Measurements from ENCODE around the gene CAMTA1.
"Not testable (repeated sequence)": the region's sequence is repeated elsewhere in the genome, so short reads cannot be mapped to it uniquely, and the experiment has no call there.

CAMTA1 gene

DNA sequence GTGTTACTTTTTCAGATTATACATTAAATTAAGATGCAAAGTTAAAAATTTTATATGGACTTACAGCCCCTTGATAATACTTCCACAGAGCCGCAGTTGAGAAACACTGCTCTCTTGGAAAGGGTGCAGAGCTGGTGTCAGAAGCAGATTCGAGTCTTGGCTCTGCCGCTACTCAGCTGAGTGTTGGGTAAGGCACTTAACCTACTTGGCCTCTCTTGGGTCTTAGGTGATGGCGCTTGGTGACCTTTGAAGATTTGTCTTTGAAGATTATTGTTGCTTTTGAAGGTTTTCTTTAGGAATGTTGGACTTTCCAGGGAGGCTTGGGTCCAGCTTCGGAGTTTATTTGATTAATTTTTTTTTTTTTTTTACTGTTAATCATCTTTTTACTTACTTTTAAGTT, 48.5 kb downstream of the CAMTA1 start:
- ATAC-seq (ENCODE audit: low read depth) (no peak), DNase-seq (ENCODE audit: low spot score) (no peak)
- Histone ChIP-seq H3K4me1 (ENCODE audit: insufficient read depth, poor library complexity, severe bottlenecking) (no peaks in the 10 kb centered on the region), H3K27ac (ENCODE audit: poor library complexity, severe bottlenecking) (no peak overlapping the region), H3K9me3 (ENCODE audit: severe bottlenecking) (no peaks in the 10 kb centered on the region), H3K27me3 (ENCODE audit: insufficient read depth, poor library complexity, severe bottlenecking) (no peaks in the 10 kb centered on the region), H3K36me3 (ENCODE audit: low read depth) (no peaks in the 10 kb centered on the region), H3K4me3 (ENCODE audit: severe bottlenecking) (no peak overlapping the region)
- TF ChIP-seq, protein P1, sequence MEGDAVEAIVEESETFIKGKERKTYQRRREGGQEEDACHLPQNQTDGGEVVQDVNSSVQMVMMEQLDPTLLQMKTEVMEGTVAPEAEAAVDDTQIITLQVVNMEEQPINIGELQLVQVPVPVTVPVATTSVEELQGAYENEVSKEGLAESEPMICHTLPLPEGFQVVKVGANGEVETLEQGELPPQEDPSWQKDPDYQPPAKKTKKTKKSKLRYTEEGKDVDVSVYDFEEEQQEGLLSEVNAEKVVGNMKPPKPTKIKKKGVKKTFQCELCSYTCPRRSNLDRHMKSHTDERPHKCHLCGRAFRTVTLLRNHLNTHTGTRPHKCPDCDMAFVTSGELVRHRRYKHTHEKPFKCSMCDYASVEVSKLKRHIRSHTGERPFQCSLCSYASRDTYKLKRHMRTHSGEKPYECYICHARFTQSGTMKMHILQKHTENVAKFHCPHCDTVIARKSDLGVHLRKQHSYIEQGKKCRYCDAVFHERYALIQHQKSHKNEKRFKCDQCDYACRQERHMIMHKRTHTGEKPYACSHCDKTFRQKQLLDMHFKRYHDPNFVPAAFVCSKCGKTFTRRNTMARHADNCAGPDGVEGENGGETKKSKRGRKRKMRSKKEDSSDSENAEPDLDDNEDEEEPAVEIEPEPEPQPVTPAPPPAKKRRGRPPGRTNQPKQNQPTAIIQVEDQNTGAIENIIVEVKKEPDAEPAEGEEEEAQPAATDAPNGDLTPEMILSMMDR (IDR thresholded peaks at IDR 0.05; ENCODE audit: poor library complexity, severe bottlenecking): no peak

DNA sequence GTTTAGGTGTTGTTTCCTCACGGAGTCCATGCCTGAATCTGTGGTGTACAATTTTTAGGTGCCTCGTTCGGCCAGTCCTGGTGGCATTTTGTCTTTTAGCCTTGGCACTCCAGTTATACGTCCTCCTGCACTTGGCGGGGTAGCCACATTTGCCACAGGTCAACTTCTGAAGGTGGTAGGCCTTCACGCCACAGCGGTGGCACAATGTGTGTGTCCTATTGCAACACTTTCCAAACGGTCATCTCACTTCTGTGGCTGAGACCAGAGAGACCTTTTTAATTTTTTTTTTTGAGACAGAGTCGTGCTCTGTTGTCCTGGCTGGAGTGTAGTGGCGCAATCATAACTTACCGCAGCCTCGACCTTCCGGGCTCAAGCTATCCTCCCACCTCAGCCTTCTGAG, 49.1 kb downstream of the CAMTA1 start:
- Histone ChIP-seq H3K36me3 (ENCODE audit: low read depth) (no peaks in the 10 kb centered on the region), H3K9me3 (ENCODE audit: severe bottlenecking) (no peaks in the 10 kb centered on the region), H3K27ac (ENCODE audit: poor library complexity, severe bottlenecking) (no peak overlapping the region), H3K27me3 (ENCODE audit: insufficient read depth, poor library complexity, severe bottlenecking) (no peaks in the 10 kb centered on the region), H3K4me3 (ENCODE audit: severe bottlenecking) (no peak overlapping the region), H3K4me1 (ENCODE audit: insufficient read depth, poor library complexity, severe bottlenecking) (no peaks in the 10 kb centered on the region)
- DNase-seq (ENCODE audit: low spot score) (no peak), ATAC-seq (ENCODE audit: low read depth) (no peak)
- TF ChIP-seq, protein P1 (IDR thresholded peaks at IDR 0.05; ENCODE audit: poor library complexity, severe bottlenecking): no peak

DNA sequence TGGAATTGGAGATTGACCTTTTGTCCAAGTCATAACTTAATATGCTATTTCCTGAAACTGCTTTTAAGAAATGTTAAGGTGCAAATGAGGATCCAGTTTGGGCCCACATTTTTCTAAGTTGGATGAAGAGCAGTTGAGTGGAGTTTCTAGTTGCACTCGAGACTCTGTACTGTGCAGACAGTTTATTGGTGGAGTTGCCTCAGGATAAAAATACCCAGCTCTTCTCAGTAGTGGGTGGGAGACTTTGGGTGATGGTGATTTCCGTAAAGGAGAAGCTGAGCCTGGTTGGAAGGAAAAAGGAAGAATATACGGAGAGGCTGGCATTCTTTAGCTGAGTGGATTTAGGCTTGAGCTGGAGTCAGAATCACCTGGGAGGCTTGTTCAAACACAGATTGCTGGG, 49.9 kb downstream of the CAMTA1 start:
- Histone ChIP-seq H3K4me3 (ENCODE audit: severe bottlenecking) (no peak overlapping the region), H3K4me1 (ENCODE audit: insufficient read depth, poor library complexity, severe bottlenecking) (no peaks in the 10 kb centered on the region), H3K27me3 (ENCODE audit: insufficient read depth, poor library complexity, severe bottlenecking) (no peaks in the 10 kb centered on the region), H3K9me3 (ENCODE audit: severe bottlenecking) (no peaks in the 10 kb centered on the region), H3K27ac (ENCODE audit: poor library complexity, severe bottlenecking) (no peak overlapping the region), H3K36me3 (ENCODE audit: low read depth) (no peaks in the 10 kb centered on the region)
- TF ChIP-seq, protein P1 (IDR thresholded peaks at IDR 0.05; ENCODE audit: poor library complexity, severe bottlenecking): no peak
- ATAC-seq (ENCODE audit: low read depth) (no peak), DNase-seq (ENCODE audit: low spot score) (no peak)

DNA sequence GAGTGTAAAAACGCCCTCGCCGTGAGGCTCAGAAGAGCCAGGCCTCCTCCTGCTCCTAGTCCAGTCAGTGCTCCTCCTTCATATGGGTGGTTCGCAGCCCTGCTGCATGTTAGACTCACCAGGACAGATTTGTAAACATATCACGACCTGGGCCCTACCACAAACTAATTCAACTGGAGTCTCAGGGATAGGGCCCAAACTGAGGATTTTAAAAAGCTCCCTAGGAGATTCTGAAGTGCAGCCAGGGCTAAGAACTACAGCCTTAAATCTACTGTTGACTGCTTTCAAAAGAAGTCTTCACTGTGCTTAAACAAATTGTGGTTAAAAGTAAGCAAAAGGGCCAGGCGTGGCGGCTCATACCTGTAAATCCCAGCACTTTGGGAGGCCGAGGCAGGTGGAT, 57.0 kb downstream of the CAMTA1 start:
- no peak for DNase-seq (ENCODE audit: low spot score)

DNA sequence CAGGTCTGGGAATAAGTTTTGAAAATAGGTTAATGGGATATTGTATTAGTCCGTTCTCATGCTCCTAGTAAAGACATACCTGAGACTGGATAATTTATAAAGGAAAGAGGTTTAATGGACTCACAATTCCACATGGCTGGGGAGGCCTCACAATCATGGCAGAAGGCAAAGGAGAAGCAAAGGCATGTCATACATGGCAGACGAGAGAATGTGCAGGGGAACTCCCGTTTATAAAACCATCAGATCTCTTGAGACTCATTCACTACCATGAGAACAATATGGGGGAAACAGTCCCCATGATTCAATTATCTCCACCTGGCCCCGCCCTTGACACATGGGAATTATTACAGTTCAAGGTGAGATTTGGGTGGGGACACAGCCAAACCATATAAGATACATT, 60.5 kb downstream of the CAMTA1 start:
- not testable (repeated sequence) for ATAC-seq (ENCODE audit: low read depth); H3K36me3 ChIP-seq (ENCODE audit: low read depth); H3K4me3 ChIP-seq (ENCODE audit: severe bottlenecking); H3K4me1 ChIP-seq (ENCODE audit: insufficient read depth, poor library complexity, severe bottlenecking); H3K27ac ChIP-seq (ENCODE audit: poor library complexity, severe bottlenecking); H3K27me3 ChIP-seq (ENCODE audit: insufficient read depth, poor library complexity, severe bottlenecking); DNase-seq (ENCODE audit: low spot score); H3K9me3 ChIP-seq (ENCODE audit: severe bottlenecking)

More for the DNA sequence above, 57.0 kb downstream of the CAMTA1 start:
- Histone ChIP-seq H3K27ac (ENCODE audit: poor library complexity, severe bottlenecking) (no peak overlapping the region), H3K9me3 (ENCODE audit: severe bottlenecking) (peaks cover 2% of the 10 kb centered on the region), H3K4me3 (ENCODE audit: severe bottlenecking) (no peak overlapping the region), H3K36me3 (ENCODE audit: low read depth) (0 out of 2 replicates have a peak, but pooled peaks cover 4% of the 10 kb centered on the region), H3K27me3 (ENCODE audit: insufficient read depth, poor library complexity, severe bottlenecking) (no peaks in the 10 kb centered on the region), H3K4me1 (ENCODE audit: insufficient read depth, poor library complexity, severe bottlenecking) (no peaks in the 10 kb centered on the region)
- no peak for ATAC-seq (ENCODE audit: low read depth)
- TF ChIP-seq, protein P1 (IDR thresholded peaks at IDR 0.05; ENCODE audit: poor library complexity, severe bottlenecking): no peak

Data from RWPE2 (cell line).